Measurements from ENCODE around the gene KRTAP4-12. TPM values are rescaled to one million over a fixed set of nuclear protein-coding genes. Genes with fewer than 3 reads are reported as not detected.
"Not testable (repeated sequence)": the region's sequence is repeated elsewhere in the genome, so short reads cannot be mapped to it uniquely, and the experiment has no call there.

The KRTAP4-12 gene
- not detected for total RNA-seq
- long read RNA-seq, donor 1: 0 reads
- long read RNA-seq, donor 2: 0 reads

GRCh38 chr17:41123991-41124371, at the start of gene KRTAP4-12:
KRTAP4-12 (minus strand) TSS chr17:41124182; CDS start chr17:41124122, 60 bp downstream.
- H3K4me3 ChIP-seq; H3K4me1 ChIP-seq (ENCODE audit: low read depth); DNase-seq; H3K36me3 ChIP-seq (ENCODE audit: low read depth); intact Hi-C loops (cut with DNase I, micrococcal nuclease); H3K9me3 ChIP-seq; ATAC-seq: not testable (repeated sequence)

GRCh38 chr17:41171886-41172285, 47.9 kb upstream of the KRTAP4-12 start:
- ATAC-seq (no peak), DNase-seq (no peak)
- no peak overlapping the region for H3K4me3 ChIP-seq
- intact Hi-C loops (cut with DNase I, micrococcal nuclease): no loop called here
- no peaks in the 10 kb centered on the region for H3K36me3 ChIP-seq (ENCODE audit: low read depth)
- H3K4me1 ChIP-seq (ENCODE audit: low read depth): no peaks in the 10 kb centered on the region
- H3K9me3 ChIP-seq: no peaks in the 10 kb centered on the region
- TF ChIP-seq CTCF (IDR thresholded peaks at IDR 0.05): no peak

GRCh38 chr17:41168121-41168520, 44.1 kb upstream of the KRTAP4-12 start, which contains the start of gene KRTAP4-3:
KRTAP4-3 (minus strand) TSS chr17:41168221; CDS start chr17:41168172, 49 bp downstream.
- ATAC-seq: no peak
- TF ChIP-seq CTCF (IDR thresholded peaks at IDR 0.05): no peak

GRCh38 chr17:41167561-41167960, 43.6 kb upstream of the KRTAP4-12 start:
- H3K4me1 ChIP-seq (ENCODE audit: low read depth): no peaks in the 10 kb centered on the region
- H3K9me3 ChIP-seq: no peaks in the 10 kb centered on the region
- ATAC-seq: no peak
- no peak for DNase-seq
- no peaks in the 10 kb centered on the region for H3K36me3 ChIP-seq (ENCODE audit: low read depth)
- no peak overlapping the region for H3K4me3 ChIP-seq
- no peak for TF ChIP-seq CTCF (IDR thresholded peaks at IDR 0.05)
- intact Hi-C loops (cut with DNase I, micrococcal nuclease): no loop called here

More at GRCh38 chr17:41168121-41168520, 44.1 kb upstream of the KRTAP4-12 start, which contains the start of gene KRTAP4-3:
- no peaks in the 10 kb centered on the region for H3K36me3 ChIP-seq (ENCODE audit: low read depth)
- no peaks in the 10 kb centered on the region for H3K9me3 ChIP-seq
- intact Hi-C loops (cut with DNase I, micrococcal nuclease): no loop called here
- DNase-seq: no peak
- H3K4me1 ChIP-seq (ENCODE audit: low read depth): no peaks in the 10 kb centered on the region
- H3K4me3 ChIP-seq: no peak within 1 kb of the TSS

- no peaks in the 10 kb centered on the region for H3K36me3 ChIP-seq (ENCODE audit: low read depth)
- intact Hi-C loops (cut with DNase I, micrococcal nuclease): no loop called here
- H3K4me3 ChIP-seq: no peak overlapping the region
- H3K9me3 ChIP-seq: no peaks in the 10 kb centered on the region
- TF ChIP-seq CTCF (IDR thresholded peaks at IDR 0.05): no peak
- no peaks in the 10 kb centered on the region for H3K4me1 ChIP-seq (ENCODE audit: low read depth)
- ATAC-seq (no peak), DNase-seq (no peak)
Measured at GRCh38 chr17:41163828-41164227, 39.8 kb upstream of the KRTAP4-12 start.

- no peak for DNase-seq
- TF ChIP-seq CTCF (IDR thresholded peaks at IDR 0.05): no peak
- intact Hi-C loops (cut with DNase I, micrococcal nuclease): no loop called here
- Histone ChIP-seq H3K36me3 (ENCODE audit: low read depth) (no peaks in the 10 kb centered on the region), H3K4me3 (no peak within 1 kb of the TSS), H3K9me3 (no peaks in the 10 kb centered on the region), H3K4me1 (ENCODE audit: low read depth) (no peaks in the 10 kb centered on the region)
- ATAC-seq: no peak
Measured at GRCh38 chr17:41160648-41161047, 36.7 kb upstream of the KRTAP4-12 start, which contains the start of gene KRTAP4-4. KRTAP4-4 (minus strand) TSS chr17:41160748; CDS start chr17:41160691, 57 bp downstream.

- H3K36me3 ChIP-seq (ENCODE audit: low read depth); DNase-seq; intact Hi-C loops (cut with DNase I, micrococcal nuclease); ATAC-seq; H3K9me3 ChIP-seq; H3K4me1 ChIP-seq (ENCODE audit: low read depth); H3K4me3 ChIP-seq: not testable (repeated sequence)
Measured at GRCh38 chr17:41160190-41160589, 36.2 kb upstream of the KRTAP4-12 start.

All from mucosa of descending colon (tissue), 3 donors.